Astrocyte (in vitro differentiated cells and primary cell): ENCODE data around the gene PHC3. TPM values are rescaled to one million over a fixed set of nuclear protein-coding genes. Genes with fewer than 3 reads are reported as not detected.

Source experiments
- DNase-seq: peaks from one replicate; pipeline ENCODE4 v3.0.0-alpha.2; 2010; ENCODE audit warnings: low read depth
- FAIRE-seq: peaks from 2 replicates; lab custom pipeline; 2011; peaks lifted over from hg19 to GRCh38; lab: Jason Lieb, UNC
- H2AFZ ChIP-seq: 2 replicates; pipeline ENCODE4 v1.6.0; 2012; ENCODE audit warnings: low read depth, low read length, inconsistent platforms
- H3K27ac ChIP-seq: 2 replicates; pipeline ENCODE4 v1.5.1; 2011; ENCODE audit warnings: low read depth, low read length, inconsistent platforms
- H3K27me3 ChIP-seq: 2 replicates; pipeline ENCODE4 v1.6.0; 2011; ENCODE audit warnings: low read length, inconsistent platforms; ENCODE audit not compliant: insufficient read depth
- H3K36me3 ChIP-seq: 2 replicates; pipeline ENCODE4 v1.5.1; 2011; ENCODE audit warnings: low read length, inconsistent platforms; ENCODE audit not compliant: insufficient read depth
- H3K4me1 ChIP-seq: 2 replicates; pipeline ENCODE4 v1.5.1; 2011; ENCODE audit warnings: low read length, inconsistent platforms; ENCODE audit not compliant: insufficient read depth
- H3K4me2 ChIP-seq: 2 replicates; pipeline ENCODE4 v1.6.0; 2012; ENCODE audit warnings: low read length, inconsistent platforms
- H3K4me3 ChIP-seq: 2 replicates; pipeline ENCODE4 v1.5.1; 2011; ENCODE audit warnings: low read depth, mild to moderate bottlenecking, low read length, inconsistent platforms; ENCODE audit not compliant: insufficient read depth
- H3K79me2 ChIP-seq: 2 replicates; pipeline ENCODE4 v1.6.0; 2012; ENCODE audit warnings: mild to moderate bottlenecking, low read length, inconsistent platforms; ENCODE audit not compliant: insufficient read depth
- H3K9ac ChIP-seq: 2 replicates; pipeline ENCODE4 v1.6.0; 2012; ENCODE audit warnings: mild to moderate bottlenecking, low read length, inconsistent platforms
- H3K9me3 ChIP-seq: 2 replicates; pipeline ENCODE4 v1.5.1; 2012; ENCODE audit warnings: low read depth, mild to moderate bottlenecking, low read length, inconsistent platforms; ENCODE audit not compliant: insufficient read depth
- H4K20me1 ChIP-seq: 2 replicates; pipeline ENCODE4 v1.6.0; 2012; ENCODE audit warnings: low read length, inconsistent platforms; ENCODE audit not compliant: insufficient read depth
- H3K27ac Mint-ChIP-seq: one replicate; pipeline ENCODE4 v1.8.0; 2021; ENCODE audit warnings: mild to moderate bottlenecking, mixed read lengths; ENCODE audit not compliant: unreplicated experiment
- H3K27me3 Mint-ChIP-seq: one replicate; pipeline ENCODE4 v1.8.0; 2021; ENCODE audit warnings: low read depth, mixed read lengths; ENCODE audit not compliant: unreplicated experiment
- H3K36me3 Mint-ChIP-seq: one replicate; pipeline ENCODE4 v1.8.0; 2021; ENCODE audit warnings: low read depth, mixed read lengths; ENCODE audit not compliant: unreplicated experiment
- H3K4me1 Mint-ChIP-seq: one replicate; pipeline ENCODE4 v1.8.0; 2021; ENCODE audit warnings: low read depth, mixed read lengths; ENCODE audit not compliant: unreplicated experiment
- H3K4me3 Mint-ChIP-seq: one replicate; pipeline ENCODE4 v1.8.0; 2021; ENCODE audit warnings: mild to moderate bottlenecking, moderate library complexity, mixed read lengths; ENCODE audit not compliant: unreplicated experiment
- H3K9me3 Mint-ChIP-seq: one replicate; pipeline ENCODE4 v1.8.0; 2021; ENCODE audit warnings: mild to moderate bottlenecking, mixed read lengths; ENCODE audit not compliant: unreplicated experiment
- EZH2 ChIP-seq: IDR thresholded peaks from 2 replicates; pipeline ENCODE4 v1.6.1; 2012; ENCODE audit warnings: mild to moderate bottlenecking, low read length, inconsistent platforms; ENCODE audit not compliant: insufficient read depth
- total RNA-seq: library from RNA; stranded (reverse); gene quantifications from 2 replicates; pipeline ENCODE4 v1.2.1, GENCODE V29; 2021
- TF ChIP-seq, protein P1 (sequence below): IDR thresholded peaks from 2 replicates; pipeline ENCODE4 v1.5.1; 2011; ENCODE audit warnings: low read depth, mild to moderate bottlenecking, inconsistent platforms, low read length, moderate library complexity; ENCODE audit not compliant: insufficient read depth

Gene PHC3
- total RNA-seq, 1 donor from 2014 or later, result 40.8 TPM

DNA sequence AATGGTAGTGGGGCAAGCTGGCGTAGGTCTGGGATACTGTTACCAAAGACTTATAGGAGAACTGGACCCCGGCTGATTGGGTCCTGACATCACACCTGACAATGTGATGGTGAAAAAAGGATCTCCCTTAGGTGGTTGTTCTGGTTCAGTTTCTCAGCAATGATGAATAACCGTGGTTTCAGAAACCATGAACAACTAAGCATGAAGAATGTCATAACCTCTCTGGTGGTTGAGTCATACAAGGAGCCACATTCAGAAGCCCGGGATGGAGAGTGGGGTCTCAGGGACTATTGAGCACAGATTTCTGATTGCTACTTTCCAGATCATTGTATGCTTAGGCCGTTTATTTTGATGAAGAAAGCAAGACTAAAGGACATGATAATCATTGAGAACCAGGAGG lies 126.3 kb downstream of the PHC3 start:
- Histone ChIP-seq H3K27me3 (no peaks in the 10 kb centered on the region), H3K9me3 (no peaks in the 10 kb centered on the region), H4K20me1 (no peaks in the 10 kb centered on the region), H3K4me1 (no peaks in the 10 kb centered on the region), H3K79me2 (no peaks in the 10 kb centered on the region), H3K9ac (no peak overlapping the region), H3K27ac (no peak overlapping the region), H3K4me2 (no peak overlapping the region), H3K36me3 (no peaks in the 10 kb centered on the region), H2AFZ (no peak overlapping the region), H3K4me3 (no peak overlapping the region)
- no peaks in the 10 kb centered on the region for H3K36me3 Mint-ChIP-seq
- TF ChIP-seq, protein P1, sequence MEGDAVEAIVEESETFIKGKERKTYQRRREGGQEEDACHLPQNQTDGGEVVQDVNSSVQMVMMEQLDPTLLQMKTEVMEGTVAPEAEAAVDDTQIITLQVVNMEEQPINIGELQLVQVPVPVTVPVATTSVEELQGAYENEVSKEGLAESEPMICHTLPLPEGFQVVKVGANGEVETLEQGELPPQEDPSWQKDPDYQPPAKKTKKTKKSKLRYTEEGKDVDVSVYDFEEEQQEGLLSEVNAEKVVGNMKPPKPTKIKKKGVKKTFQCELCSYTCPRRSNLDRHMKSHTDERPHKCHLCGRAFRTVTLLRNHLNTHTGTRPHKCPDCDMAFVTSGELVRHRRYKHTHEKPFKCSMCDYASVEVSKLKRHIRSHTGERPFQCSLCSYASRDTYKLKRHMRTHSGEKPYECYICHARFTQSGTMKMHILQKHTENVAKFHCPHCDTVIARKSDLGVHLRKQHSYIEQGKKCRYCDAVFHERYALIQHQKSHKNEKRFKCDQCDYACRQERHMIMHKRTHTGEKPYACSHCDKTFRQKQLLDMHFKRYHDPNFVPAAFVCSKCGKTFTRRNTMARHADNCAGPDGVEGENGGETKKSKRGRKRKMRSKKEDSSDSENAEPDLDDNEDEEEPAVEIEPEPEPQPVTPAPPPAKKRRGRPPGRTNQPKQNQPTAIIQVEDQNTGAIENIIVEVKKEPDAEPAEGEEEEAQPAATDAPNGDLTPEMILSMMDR, result no peak
- TF ChIP-seq EZH2, result no peak
- no peaks in the 10 kb centered on the region for H3K27me3 Mint-ChIP-seq
- no peaks in the 10 kb centered on the region for H3K9me3 Mint-ChIP-seq
- DNase-seq (peak; percentile 46), FAIRE-seq (no peak)
- H3K27ac Mint-ChIP-seq, result no peak overlapping the region
- H3K4me1 Mint-ChIP-seq, result peaks cover 4% of the 10 kb centered on the region
- H3K4me3 Mint-ChIP-seq, result no peak overlapping the region

DNA sequence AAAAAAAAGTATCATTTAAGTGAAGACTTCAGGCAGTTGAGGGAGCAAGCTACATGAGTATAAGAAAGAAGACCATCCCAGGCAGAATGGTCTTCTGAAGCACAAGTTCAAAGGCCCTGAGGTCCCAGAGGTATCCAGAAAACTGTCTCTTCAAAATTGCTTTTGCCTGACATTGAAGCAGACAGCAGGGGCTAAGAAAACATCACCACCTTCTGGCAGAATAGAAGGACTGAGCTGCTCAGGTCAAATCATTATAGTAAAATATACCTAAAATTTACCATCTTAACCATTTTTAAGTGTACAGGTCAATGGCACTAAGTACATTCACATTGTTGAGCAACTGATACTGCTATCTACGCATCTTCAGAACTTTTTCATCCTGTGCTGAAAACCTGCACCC lies 127.3 kb downstream of the PHC3 start:
- Mint-ChIP-seq H3K4me1 (peaks cover 4% of the 10 kb centered on the region), H3K4me3 (no peak overlapping the region), H3K9me3 (no peaks in the 10 kb centered on the region), H3K27ac (no peak overlapping the region), H3K36me3 (no peaks in the 10 kb centered on the region), H3K27me3 (no peaks in the 10 kb centered on the region)
- TF ChIP-seq, protein P1, result no peak
- no peak for TF ChIP-seq EZH2
- Histone ChIP-seq H3K27me3 (no peaks in the 10 kb centered on the region), H3K9ac (no peak overlapping the region), H3K4me2 (no peak overlapping the region), H3K9me3 (no peaks in the 10 kb centered on the region), H3K36me3 (no peaks in the 10 kb centered on the region), H4K20me1 (no peaks in the 10 kb centered on the region), H3K79me2 (no peaks in the 10 kb centered on the region), H3K4me1 (peaks cover 7% of the 10 kb centered on the region), H3K4me3 (no peak overlapping the region), H3K27ac (no peak overlapping the region), H2AFZ (no peak overlapping the region)
- no peak for FAIRE-seq
- no peak for DNase-seq

DNA sequence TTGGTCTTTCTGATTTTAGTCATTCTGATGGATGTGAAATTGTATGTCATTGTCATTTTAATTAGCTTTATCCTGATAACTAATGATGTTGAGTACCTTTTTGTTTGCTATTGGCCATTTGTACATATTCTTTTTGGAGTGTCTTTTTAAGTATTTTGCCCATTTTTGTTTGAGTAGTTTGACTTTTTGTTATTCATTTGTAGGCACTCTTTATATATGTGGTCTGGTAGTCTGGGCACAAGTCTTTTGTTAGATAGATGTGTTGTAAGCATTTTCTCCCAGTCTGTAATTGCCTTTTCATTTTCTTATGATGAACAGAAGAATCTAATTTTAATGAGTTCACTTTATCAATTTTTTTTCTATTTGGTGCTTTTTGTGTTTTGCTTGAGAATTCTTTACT lies 129.1 kb downstream of the PHC3 start:
- Histone ChIP-seq H4K20me1 (no peaks in the 10 kb centered on the region), H3K9ac (no peak overlapping the region), H3K4me3 (no peak overlapping the region), H3K36me3 (no peaks in the 10 kb centered on the region), H3K79me2 (no peaks in the 10 kb centered on the region), H3K4me1 (peaks cover 8% of the 10 kb centered on the region), H2AFZ (no peak overlapping the region), H3K27me3 (no peaks in the 10 kb centered on the region), H3K9me3 (no peaks in the 10 kb centered on the region), H3K27ac (no peak overlapping the region), H3K4me2 (no peak overlapping the region)
- no peak overlapping the region for H3K27ac Mint-ChIP-seq
- H3K9me3 Mint-ChIP-seq, result no peaks in the 10 kb centered on the region
- H3K4me1 Mint-ChIP-seq, result peaks cover 4% of the 10 kb centered on the region
- H3K4me3 Mint-ChIP-seq, result no peak overlapping the region
- H3K27me3 Mint-ChIP-seq, result no peaks in the 10 kb centered on the region
- DNase-seq (no peak), FAIRE-seq (no peak)
- TF ChIP-seq, protein P1, result no peak
- no peak for TF ChIP-seq EZH2
- no peaks in the 10 kb centered on the region for H3K36me3 Mint-ChIP-seq
